22Rv1 (cell line): ENCODE results near the gene POT1.

ENCODE experiments used
- ZFX ChIP-seq: fragments of 450-650 bp; IDR thresholded peaks from 2 replicates; pipeline ENCODE4 v1.6.1; 2017; ENCODE audit warnings: antibody characterized with exemption, borderline replicate concordance
- TF ChIP-seq, protein P1 (sequence below): fragments of 450-650 bp; IDR thresholded peaks from 2 replicates; pipeline ENCODE4 v1.5.1; 2017; ENCODE audit warnings: mild to moderate bottlenecking

DNA sequence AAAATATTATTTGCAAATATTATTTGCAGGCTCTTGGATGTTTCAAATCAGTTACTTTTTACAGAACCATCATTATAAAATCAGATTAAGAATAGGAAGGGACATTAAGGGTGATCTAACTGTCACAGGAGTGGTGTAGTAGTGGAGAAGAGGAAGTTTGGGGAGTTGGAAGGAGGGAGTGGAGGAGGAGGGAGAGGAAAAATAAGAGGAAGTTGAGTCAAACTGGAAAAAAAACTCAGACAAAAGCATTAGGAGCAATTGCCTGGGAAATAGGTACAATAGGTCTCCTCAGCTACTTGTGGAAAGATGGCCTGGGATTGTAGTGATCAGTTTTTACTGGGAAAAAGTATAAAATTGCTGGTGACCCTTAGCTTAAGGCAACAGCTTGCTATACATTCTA lies 86.3 kb downstream of the POT1 start:
- TF ChIP-seq, protein P1, sequence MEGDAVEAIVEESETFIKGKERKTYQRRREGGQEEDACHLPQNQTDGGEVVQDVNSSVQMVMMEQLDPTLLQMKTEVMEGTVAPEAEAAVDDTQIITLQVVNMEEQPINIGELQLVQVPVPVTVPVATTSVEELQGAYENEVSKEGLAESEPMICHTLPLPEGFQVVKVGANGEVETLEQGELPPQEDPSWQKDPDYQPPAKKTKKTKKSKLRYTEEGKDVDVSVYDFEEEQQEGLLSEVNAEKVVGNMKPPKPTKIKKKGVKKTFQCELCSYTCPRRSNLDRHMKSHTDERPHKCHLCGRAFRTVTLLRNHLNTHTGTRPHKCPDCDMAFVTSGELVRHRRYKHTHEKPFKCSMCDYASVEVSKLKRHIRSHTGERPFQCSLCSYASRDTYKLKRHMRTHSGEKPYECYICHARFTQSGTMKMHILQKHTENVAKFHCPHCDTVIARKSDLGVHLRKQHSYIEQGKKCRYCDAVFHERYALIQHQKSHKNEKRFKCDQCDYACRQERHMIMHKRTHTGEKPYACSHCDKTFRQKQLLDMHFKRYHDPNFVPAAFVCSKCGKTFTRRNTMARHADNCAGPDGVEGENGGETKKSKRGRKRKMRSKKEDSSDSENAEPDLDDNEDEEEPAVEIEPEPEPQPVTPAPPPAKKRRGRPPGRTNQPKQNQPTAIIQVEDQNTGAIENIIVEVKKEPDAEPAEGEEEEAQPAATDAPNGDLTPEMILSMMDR, result no peak
- TF ChIP-seq ZFX, result no peak
